Ishikawa (cell line): ENCODE data around the gene ZNF23.

Experiments
- CEBPB ChIP-seq: IDR thresholded peaks from 2 replicates; pipeline ENCODE4 v1.6.1; 2012
- CREB1 ChIP-seq: IDR thresholded peaks from 2 replicates; pipeline ENCODE4 v1.6.1; 2012; ENCODE audit warnings: low read depth
- EGR1 ChIP-seq: IDR thresholded peaks from 2 replicates; pipeline ENCODE4 v1.6.1; 2012
- EP300 ChIP-seq: IDR thresholded peaks from 2 replicates; pipeline ENCODE4 v1.6.1; 2012; ENCODE audit warnings: borderline replicate concordance
- FOXM1 ChIP-seq: IDR thresholded peaks from 2 replicates; pipeline ENCODE4 v1.6.1; 2012; ENCODE audit warnings: low read depth, borderline replicate concordance
- NFIC ChIP-seq: IDR thresholded peaks from 2 replicates; pipeline ENCODE4 v1.6.1; 2012
- RAD21 ChIP-seq: IDR thresholded peaks from 2 replicates; pipeline ENCODE4 v1.6.1; 2012; ENCODE audit warnings: low read depth
- REST ChIP-seq: IDR thresholded peaks from 2 replicates; pipeline ENCODE4 v1.6.1; 2012; ENCODE audit warnings: low read depth, mild to moderate bottlenecking
- TAF1 ChIP-seq: IDR thresholded peaks from 2 replicates; pipeline ENCODE4 v1.6.1; 2012; ENCODE audit warnings: low read depth, mild to moderate bottlenecking
- TCF12 ChIP-seq: IDR thresholded peaks from 2 replicates; pipeline ENCODE4 v1.6.1; 2012; ENCODE audit warnings: low read depth
- TEAD4 ChIP-seq: IDR thresholded peaks from 2 replicates; pipeline ENCODE4 v1.6.1; 2012
- YY1 ChIP-seq: IDR thresholded peaks from 2 replicates; pipeline ENCODE4 v1.6.1; 2012; ENCODE audit warnings: low read depth
- ZBTB7A ChIP-seq: IDR thresholded peaks from 2 replicates; pipeline ENCODE4 v1.6.1; 2012; ENCODE audit warnings: low read depth
- TF ChIP-seq, protein P1 (sequence below): IDR thresholded peaks from 2 replicates; pipeline ENCODE4 v1.6.1; 2012
- TF ChIP-seq, protein P2 (sequence below): IDR thresholded peaks from 2 replicates; pipeline ENCODE4 v1.6.1; 2012

Gene ZNF23

DNA sequence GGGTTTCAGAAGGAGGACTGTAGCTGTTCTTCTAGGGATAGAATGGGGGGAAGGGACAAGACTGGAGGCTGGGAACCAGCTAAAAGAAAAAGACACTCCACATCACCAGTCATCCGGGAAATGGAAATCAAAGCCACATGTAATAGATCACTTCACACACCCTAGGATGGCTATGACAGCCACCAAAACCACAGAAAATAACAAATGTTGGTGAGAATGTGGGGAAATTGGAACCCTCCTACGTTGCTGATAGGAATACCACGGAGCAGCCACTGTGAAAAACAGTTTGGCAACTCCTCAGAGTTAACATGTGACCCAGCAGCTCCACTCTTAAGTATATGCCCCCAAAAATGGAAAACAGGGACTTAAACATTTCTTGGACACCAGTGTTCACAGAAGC, 22.5 kb downstream of the ZNF23 start:
- TF ChIP-seq TAF1 (no peak), CEBPB (no peak)

DNA sequence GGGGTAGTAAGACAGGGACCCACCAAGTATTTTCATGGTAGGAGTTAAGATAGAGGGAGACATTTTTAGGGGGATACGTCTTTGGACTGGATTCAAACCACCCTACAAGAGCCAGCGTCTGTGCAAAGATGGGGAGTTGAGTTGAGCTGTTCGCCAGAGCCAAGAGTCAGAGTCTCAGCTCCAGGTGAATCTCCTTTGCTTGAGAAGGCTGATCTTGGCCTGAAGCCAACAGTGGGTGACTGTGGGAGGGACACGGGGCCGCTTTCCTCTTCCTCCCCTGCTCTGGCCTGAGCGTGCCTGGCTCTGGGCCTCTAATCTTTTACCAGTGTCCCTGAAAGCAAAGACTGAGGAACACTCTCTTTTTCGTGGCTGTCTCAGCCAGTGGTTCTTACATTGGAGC, 25.6 kb downstream of the ZNF23 start:
- TF ChIP-seq TCF12 (no peak), EGR1 (no peak), CEBPB (no peak), CREB1 (no peak), TAF1 (no peak), NFIC (no peak), FOXM1 (no peak), EP300 (no peak), ZBTB7A (no peak), TEAD4 (no peak), YY1 (no peak), REST (no peak), RAD21 (no peak)
- TF ChIP-seq, protein P1, sequence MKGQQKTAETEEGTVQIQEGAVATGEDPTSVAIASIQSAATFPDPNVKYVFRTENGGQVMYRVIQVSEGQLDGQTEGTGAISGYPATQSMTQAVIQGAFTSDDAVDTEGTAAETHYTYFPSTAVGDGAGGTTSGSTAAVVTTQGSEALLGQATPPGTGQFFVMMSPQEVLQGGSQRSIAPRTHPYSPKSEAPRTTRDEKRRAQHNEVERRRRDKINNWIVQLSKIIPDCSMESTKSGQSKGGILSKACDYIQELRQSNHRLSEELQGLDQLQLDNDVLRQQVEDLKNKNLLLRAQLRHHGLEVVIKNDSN, result no peak
- TF ChIP-seq, protein P2, sequence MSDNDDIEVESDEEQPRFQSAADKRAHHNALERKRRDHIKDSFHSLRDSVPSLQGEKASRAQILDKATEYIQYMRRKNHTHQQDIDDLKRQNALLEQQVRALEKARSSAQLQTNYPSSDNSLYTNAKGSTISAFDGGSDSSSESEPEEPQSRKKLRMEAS, result no peak

- TF ChIP-seq TCF12 (no peak), TEAD4 (no peak), CEBPB (no peak), CREB1 (no peak), RAD21 (no peak), NFIC (no peak), FOXM1 (no peak), YY1 (no peak), EP300 (no peak), REST (no peak), TAF1 (no peak)
- TF ChIP-seq, protein P1, result no peak
- TF ChIP-seq, protein P2, result no peak
Observed at GRCh38 chr16:71432906-71433305, 29.1 kb downstream of the ZNF23 start.

DNA sequence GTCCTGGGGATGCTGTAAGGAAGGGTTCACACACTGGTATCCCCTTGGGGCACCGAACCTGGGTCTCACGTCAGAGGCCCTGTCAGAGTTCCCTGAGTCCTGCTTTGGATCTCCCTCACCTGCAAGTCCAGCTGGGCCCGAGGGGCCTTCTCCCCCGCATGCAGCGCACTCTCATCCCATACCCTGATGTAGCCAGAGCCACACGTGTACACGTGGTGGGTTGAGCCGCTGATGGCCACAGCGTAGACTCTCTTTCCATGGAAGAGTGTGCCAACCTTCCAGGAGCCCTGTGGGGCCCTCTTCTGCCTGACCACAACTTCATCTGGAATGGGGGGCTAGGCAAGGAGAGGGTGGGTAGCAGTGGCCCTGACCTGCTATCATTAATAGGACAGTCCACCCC, 30.1 kb downstream of the ZNF23 start:
- TF ChIP-seq, protein P1, result no peak
- TF ChIP-seq ZBTB7A (no peak), RAD21 (no peak), TCF12 (no peak), REST (no peak), CEBPB (no peak), EGR1 (no peak), FOXM1 (no peak)

- TF ChIP-seq RAD21 (no peak), TAF1 (no peak), YY1 (no peak), NFIC (no peak), ZBTB7A (no peak), EGR1 (no peak), FOXM1 (no peak)
- TF ChIP-seq, protein P2, result no peak
- TF ChIP-seq, protein P1, result no peak
Observed at GRCh38 chr16:71431176-71431575, 30.9 kb downstream of the ZNF23 start.
